ENCODE data around the gene SMCO2.

Gene SMCO2

DNA sequence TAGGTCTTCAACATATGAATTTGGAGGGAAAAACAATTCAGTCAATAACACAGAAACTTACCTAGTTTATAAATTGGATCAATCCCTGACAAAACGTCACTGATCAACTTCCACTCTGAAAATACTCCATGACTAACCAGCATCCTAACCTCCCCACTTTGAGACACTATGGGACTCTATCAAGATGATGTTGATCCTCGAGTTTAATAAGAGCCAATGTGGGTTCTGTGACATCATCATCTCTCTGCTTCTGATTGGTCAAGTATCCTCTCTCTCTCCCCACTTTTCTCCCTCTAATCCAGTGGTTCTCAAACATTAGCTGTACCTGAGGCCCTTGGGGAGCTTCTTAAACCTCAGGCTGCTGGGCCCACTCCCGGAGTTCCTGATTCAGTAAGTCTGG, at the start of gene SMCO2:
Gene SMCO2 (plus strand): TSS at position 301 of the 400 bp plus-strand sequence. CDS start 23,896 bp downstream, outside the sequence.
- Histone ChIP-seq H3K27me3 (ENCODE audit: control insufficient read depth in 1 of 2, insufficient read depth in 2 of 2, low read length in 2 of 2) (no peaks in the 10 kb centered on the region), H3K9me3 (ENCODE audit: control insufficient read depth in 1 of 2, low read length in 2 of 2) (peaks cover 0 to 6% of the 10 kb centered on the region in 2 donors), H3K9ac (ENCODE audit: low read depth in 1 of 2, low read length in 2 of 2) (no peak within 1 kb of the TSS), H3K27ac (ENCODE audit: low read depth, low read length) (no peak within 1 kb of the TSS), H3K4me1 (ENCODE audit: control insufficient read depth in 1 of 2, insufficient read depth in 2 of 2, low read length in 2 of 2) (peaks cover 3 to 4% of the 10 kb centered on the region in 2 donors), H3K4me3 (ENCODE audit: low read depth in 1 of 2, low read length in 2 of 2) (no peak within 1 kb of the TSS), H3K36me3 (ENCODE audit: control insufficient read depth in 1 of 2, insufficient read depth in 2 of 2, low read length in 2 of 2) (no peaks in the 10 kb centered on the region)

DNA sequence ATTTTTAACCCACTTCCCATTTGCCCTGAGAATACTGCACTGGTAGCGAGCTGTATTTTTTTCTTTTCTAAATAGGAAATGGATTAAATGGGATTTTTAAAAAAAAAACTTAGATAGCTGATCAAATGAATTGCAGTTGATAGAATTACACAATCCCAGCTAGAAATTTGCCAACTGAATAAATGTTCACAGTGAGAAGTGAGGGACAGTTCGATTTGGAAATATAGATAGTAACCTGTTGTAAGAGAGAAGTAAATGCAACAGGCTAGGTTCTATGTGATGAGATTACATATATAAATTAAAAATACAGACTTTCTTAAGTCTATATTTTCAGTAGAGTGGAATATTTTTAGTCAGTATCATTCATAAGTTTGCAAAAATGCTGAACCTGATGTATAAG, 48.1 kb upstream of the SMCO2 start:
- no peaks in the 10 kb centered on the region for H3K27me3 ChIP-seq (ENCODE audit: control insufficient read depth in 1 of 2, insufficient read depth in 2 of 2, low read length in 2 of 2)
- H3K4me3 ChIP-seq (ENCODE audit: low read depth in 1 of 2, low read length in 2 of 2): no peak overlapping the region
- H3K4me1 ChIP-seq (ENCODE audit: control insufficient read depth in 1 of 2, insufficient read depth in 2 of 2, low read length in 2 of 2): peaks cover 3 to 8% of the 10 kb centered on the region in 2 donors
- H3K9ac ChIP-seq (ENCODE audit: low read depth in 1 of 2, low read length in 2 of 2): no peak overlapping the region
- no peaks in the 10 kb centered on the region for H3K9me3 ChIP-seq (ENCODE audit: control insufficient read depth in 1 of 2, low read length in 2 of 2)
- no peak overlapping the region for H3K27ac ChIP-seq (ENCODE audit: low read depth, low read length)
- H3K36me3 ChIP-seq (ENCODE audit: control insufficient read depth in 1 of 2, insufficient read depth in 2 of 2, low read length in 2 of 2): no peaks in the 10 kb centered on the region

DNA sequence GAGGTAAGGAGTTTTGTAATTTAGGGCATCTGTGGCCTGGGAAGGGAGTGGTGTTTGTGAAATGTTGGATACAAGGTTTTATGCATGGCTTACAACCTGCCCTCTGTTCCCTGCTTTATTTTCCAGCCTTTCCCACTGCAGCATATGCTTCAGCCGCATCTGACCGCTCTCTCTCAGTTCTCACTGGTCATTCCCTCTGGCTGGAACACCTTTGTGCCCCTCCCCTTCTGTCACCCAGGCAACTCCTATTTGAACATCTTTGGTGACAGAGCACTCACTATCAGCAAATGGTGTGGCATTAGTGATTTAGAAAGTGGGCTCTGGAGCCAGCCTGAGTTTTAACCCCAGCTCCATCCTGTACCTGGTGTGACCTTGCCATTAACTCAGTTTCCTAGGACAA, 47.5 kb upstream of the SMCO2 start:
- no peaks in the 10 kb centered on the region for H3K27me3 ChIP-seq (ENCODE audit: control insufficient read depth in 1 of 2, insufficient read depth in 2 of 2, low read length in 2 of 2)
- H3K4me3 ChIP-seq (ENCODE audit: low read depth in 1 of 2, low read length in 2 of 2): no peak overlapping the region
- H3K9me3 ChIP-seq (ENCODE audit: control insufficient read depth in 1 of 2, low read length in 2 of 2): no peaks in the 10 kb centered on the region
- H3K36me3 ChIP-seq (ENCODE audit: control insufficient read depth in 1 of 2, insufficient read depth in 2 of 2, low read length in 2 of 2): no peaks in the 10 kb centered on the region
- no peak overlapping the region for H3K9ac ChIP-seq (ENCODE audit: low read depth in 1 of 2, low read length in 2 of 2)
- H3K4me1 ChIP-seq (ENCODE audit: control insufficient read depth in 1 of 2, insufficient read depth in 2 of 2, low read length in 2 of 2): peaks cover 3 to 8% of the 10 kb centered on the region in 2 donors
- no peak overlapping the region for H3K27ac ChIP-seq (ENCODE audit: low read depth, low read length)

DNA sequence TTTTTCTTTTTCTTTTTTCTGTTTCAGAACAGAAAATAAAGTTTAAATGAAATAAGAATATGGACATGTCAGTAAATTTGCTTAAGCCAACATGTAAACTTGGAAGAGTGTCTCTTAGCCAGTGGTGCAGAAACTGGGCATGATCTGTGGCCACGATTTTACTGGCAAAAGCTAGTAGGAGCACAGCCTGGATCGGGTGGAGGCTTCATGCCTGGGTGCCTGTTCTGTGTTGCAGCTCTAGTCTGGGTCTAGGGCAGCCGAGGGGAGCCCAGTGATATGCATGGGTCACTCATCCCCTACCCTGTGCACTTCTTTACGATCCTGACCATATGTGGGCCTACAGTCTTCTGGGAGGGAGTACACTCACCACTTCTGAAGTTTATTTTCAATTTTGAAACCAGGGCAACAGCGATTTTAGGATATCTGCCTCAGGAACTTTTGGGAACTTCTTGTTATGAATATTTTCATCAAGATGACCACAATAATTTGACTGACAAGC, 45.6 kb upstream of the SMCO2 start:
- Histone ChIP-seq H3K9me3 (ENCODE audit: control insufficient read depth in 1 of 2, low read length in 2 of 2) (no peaks in the 10 kb centered on the region), H3K9ac (ENCODE audit: low read depth in 1 of 2, low read length in 2 of 2) (no peak overlapping the region), H3K4me1 (ENCODE audit: control insufficient read depth in 1 of 2, insufficient read depth in 2 of 2, low read length in 2 of 2) (peaks cover 3 to 8% of the 10 kb centered on the region in 2 donors), H3K27me3 (ENCODE audit: control insufficient read depth in 1 of 2, insufficient read depth in 2 of 2, low read length in 2 of 2) (no peaks in the 10 kb centered on the region), H3K27ac (ENCODE audit: low read depth, low read length) (no peak overlapping the region), H3K4me3 (ENCODE audit: low read depth in 1 of 2, low read length in 2 of 2) (peak overlapping the region in 1 of 2 donors; percentile 8), H3K36me3 (ENCODE audit: control insufficient read depth in 1 of 2, insufficient read depth in 2 of 2, low read length in 2 of 2) (no peaks in the 10 kb centered on the region)

DNA sequence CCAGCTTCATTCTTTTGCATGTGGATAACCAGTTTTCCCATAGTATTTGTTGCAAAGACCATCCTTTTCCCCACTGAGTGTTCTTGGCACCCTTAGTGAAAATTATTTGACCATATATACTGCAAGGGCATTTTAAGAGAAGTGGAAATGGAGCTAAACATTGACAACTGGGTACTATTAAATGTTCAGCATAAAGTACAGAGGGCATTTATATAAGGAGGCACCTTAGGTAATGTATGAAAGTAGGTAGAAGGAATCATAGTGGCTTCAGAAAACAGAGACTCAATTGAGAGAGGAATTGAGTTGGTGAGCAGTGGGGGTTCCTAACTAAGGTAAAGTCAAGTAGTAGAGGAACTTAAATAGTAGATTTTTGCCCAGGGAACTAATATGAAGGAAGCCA, 34.5 kb upstream of the SMCO2 start:
- peaks cover 0 to 7% of the 10 kb centered on the region in 2 donors for H3K4me1 ChIP-seq (ENCODE audit: control insufficient read depth in 1 of 2, insufficient read depth in 2 of 2, low read length in 2 of 2)
- H3K9me3 ChIP-seq (ENCODE audit: control insufficient read depth in 1 of 2, low read length in 2 of 2): no peaks in the 10 kb centered on the region
- no peaks in the 10 kb centered on the region for H3K27me3 ChIP-seq (ENCODE audit: control insufficient read depth in 1 of 2, insufficient read depth in 2 of 2, low read length in 2 of 2)
- no peak overlapping the region for H3K4me3 ChIP-seq (ENCODE audit: low read depth in 1 of 2, low read length in 2 of 2)
- H3K27ac ChIP-seq (ENCODE audit: low read depth, low read length): no peak overlapping the region
- no peaks in the 10 kb centered on the region for H3K36me3 ChIP-seq (ENCODE audit: control insufficient read depth in 1 of 2, insufficient read depth in 2 of 2, low read length in 2 of 2)
- no peak overlapping the region for H3K9ac ChIP-seq (ENCODE audit: low read depth in 1 of 2, low read length in 2 of 2)

DNA sequence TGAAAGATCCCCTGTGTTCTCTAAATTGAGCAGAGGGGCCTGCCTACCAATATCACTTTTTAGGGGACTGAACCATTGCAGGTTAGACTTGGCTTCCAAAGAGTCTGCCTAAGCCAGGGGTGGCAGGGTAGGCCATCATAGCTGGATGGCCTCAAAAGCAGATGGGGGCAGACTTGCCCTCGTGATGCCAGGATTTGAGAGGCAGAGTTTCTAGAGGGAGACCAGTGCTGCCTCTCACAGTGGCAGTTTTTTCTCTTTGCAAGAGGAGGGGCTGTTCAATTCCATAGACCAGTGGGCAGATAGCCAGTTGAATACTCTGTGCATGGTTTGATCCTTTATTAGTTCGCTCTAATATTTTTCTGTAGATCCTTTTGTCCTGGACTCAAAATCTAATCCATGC, 23.8 kb upstream of the SMCO2 start:
- Histone ChIP-seq H3K36me3 (ENCODE audit: control insufficient read depth in 1 of 2, insufficient read depth in 2 of 2, low read length in 2 of 2) (no peaks in the 10 kb centered on the region), H3K27ac (ENCODE audit: low read depth, low read length) (no peak overlapping the region), H3K4me3 (ENCODE audit: low read depth in 1 of 2, low read length in 2 of 2) (no peak overlapping the region)

DNA sequence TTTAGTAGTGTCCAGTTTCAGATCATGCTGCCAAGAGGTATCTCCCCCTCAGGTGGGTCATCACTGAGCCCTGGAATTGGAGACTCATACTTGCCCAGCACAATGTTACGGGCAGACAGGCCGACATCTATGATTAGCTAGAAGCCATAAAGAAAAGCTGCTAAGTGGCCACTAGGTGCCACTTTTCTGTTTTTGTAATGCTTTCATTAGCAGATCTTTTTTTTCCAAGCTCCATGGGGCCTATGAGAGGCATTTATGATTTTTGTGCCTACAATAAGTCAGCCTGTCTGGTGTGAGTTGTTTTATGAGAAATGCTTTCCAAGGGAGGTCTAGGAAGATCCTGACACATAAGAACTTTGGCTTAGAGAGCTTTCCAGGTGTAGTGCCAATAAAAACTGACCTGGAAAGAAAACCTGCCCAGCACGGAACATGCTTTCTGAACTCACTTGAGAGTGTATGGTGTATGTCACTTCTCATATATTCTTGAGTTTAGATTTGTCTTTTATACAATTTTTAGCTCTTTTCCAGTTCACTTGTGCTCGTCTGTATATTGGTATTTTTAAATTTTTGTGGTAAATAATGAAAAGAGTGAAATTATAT, 21.8 kb upstream of the SMCO2 start:
- Histone ChIP-seq H3K9me3 (ENCODE audit: control insufficient read depth in 1 of 2, low read length in 2 of 2) (no peaks in the 10 kb centered on the region), H3K4me3 (ENCODE audit: low read depth in 1 of 2, low read length in 2 of 2) (no peak overlapping the region), H3K4me1 (ENCODE audit: control insufficient read depth in 1 of 2, insufficient read depth in 2 of 2, low read length in 2 of 2) (no peaks in the 10 kb centered on the region), H3K36me3 (ENCODE audit: control insufficient read depth in 1 of 2, insufficient read depth in 2 of 2, low read length in 2 of 2) (no peaks in the 10 kb centered on the region), H3K27ac (ENCODE audit: low read depth, low read length) (no peak overlapping the region), H3K27me3 (ENCODE audit: control insufficient read depth in 1 of 2, insufficient read depth in 2 of 2, low read length in 2 of 2) (no peaks in the 10 kb centered on the region), H3K9ac (ENCODE audit: low read depth in 1 of 2, low read length in 2 of 2) (no peak overlapping the region)

More for the DNA sequence above, 23.8 kb upstream of the SMCO2 start:
- no peaks in the 10 kb centered on the region for H3K27me3 ChIP-seq (ENCODE audit: control insufficient read depth in 1 of 2, insufficient read depth in 2 of 2, low read length in 2 of 2)
- no peaks in the 10 kb centered on the region for H3K4me1 ChIP-seq (ENCODE audit: control insufficient read depth in 1 of 2, insufficient read depth in 2 of 2, low read length in 2 of 2)
- H3K9me3 ChIP-seq (ENCODE audit: control insufficient read depth in 1 of 2, low read length in 2 of 2): no peaks in the 10 kb centered on the region
- no peak overlapping the region for H3K9ac ChIP-seq (ENCODE audit: low read depth in 1 of 2, low read length in 2 of 2)

DNA sequence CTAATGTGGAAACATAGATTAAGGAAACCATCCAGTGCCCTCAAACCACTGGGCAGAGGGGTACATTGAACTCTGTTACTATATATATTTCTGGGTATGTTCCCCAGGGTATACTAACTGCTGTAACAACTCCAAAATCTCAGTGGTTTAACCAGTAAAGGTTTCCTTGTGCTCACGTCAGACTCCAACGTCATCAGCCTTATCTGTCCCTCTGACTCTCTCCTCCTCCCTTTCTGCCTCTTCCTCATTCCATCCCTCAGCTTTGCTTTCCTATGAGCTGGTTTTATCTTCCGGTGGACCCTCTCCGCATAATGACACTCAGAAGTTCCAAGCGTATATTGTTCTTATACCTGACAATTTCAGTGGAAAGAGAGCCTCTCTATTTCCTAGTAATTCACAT, 21.2 kb upstream of the SMCO2 start:
- H3K4me3 ChIP-seq (ENCODE audit: low read depth in 1 of 2, low read length in 2 of 2): no peak overlapping the region
- H3K27me3 ChIP-seq (ENCODE audit: control insufficient read depth in 1 of 2, insufficient read depth in 2 of 2, low read length in 2 of 2): no peaks in the 10 kb centered on the region
- H3K36me3 ChIP-seq (ENCODE audit: control insufficient read depth in 1 of 2, insufficient read depth in 2 of 2, low read length in 2 of 2): no peaks in the 10 kb centered on the region
- H3K4me1 ChIP-seq (ENCODE audit: control insufficient read depth in 1 of 2, insufficient read depth in 2 of 2, low read length in 2 of 2): no peaks in the 10 kb centered on the region
- H3K9ac ChIP-seq (ENCODE audit: low read depth in 1 of 2, low read length in 2 of 2): no peak overlapping the region
- no peak overlapping the region for H3K27ac ChIP-seq (ENCODE audit: low read depth, low read length)
- no peaks in the 10 kb centered on the region for H3K9me3 ChIP-seq (ENCODE audit: control insufficient read depth in 1 of 2, low read length in 2 of 2)

DNA sequence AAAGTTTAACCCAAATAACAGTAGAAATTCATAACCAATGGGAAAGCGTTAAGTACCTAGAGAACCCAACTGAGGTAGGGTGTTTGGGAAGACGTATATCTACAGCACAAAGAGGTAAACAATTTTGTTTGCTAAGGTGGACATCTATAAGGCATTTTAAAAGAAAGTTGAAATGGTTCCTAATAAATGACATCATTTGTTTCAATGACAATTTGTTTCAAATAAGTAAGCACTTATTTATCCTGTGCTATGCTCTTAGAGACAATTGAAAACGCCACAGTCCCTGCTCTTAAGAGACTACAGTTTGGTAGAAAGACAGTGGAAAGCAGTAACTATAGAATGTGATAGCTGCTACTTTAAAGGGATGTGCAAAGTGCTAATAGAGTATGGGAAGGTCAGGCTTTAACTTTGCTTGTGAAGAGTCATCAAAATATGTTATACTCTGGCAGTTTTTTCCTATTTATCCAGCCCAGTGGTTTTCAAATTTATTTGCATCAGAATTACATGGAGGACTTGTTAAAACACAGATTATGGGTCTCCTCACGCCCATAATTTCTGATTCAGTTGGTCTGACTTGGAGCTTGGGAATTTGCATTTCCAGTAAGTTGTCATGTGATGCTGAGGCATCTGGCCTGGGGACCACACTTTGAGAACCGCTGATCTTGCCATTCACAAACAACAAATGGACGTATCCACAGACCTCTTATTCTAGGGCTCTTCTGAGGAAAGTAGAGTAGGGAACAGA, 19.6 kb upstream of the SMCO2 start:
- no peak overlapping the region for H3K9ac ChIP-seq (ENCODE audit: low read depth in 1 of 2, low read length in 2 of 2)
- H3K4me1 ChIP-seq (ENCODE audit: control insufficient read depth in 1 of 2, insufficient read depth in 2 of 2, low read length in 2 of 2): no peaks in the 10 kb centered on the region
- no peaks in the 10 kb centered on the region for H3K9me3 ChIP-seq (ENCODE audit: control insufficient read depth in 1 of 2, low read length in 2 of 2)
- H3K27ac ChIP-seq (ENCODE audit: low read depth, low read length): no peak overlapping the region
- H3K4me3 ChIP-seq (ENCODE audit: low read depth in 1 of 2, low read length in 2 of 2): no peak overlapping the region
- no peaks in the 10 kb centered on the region for H3K36me3 ChIP-seq (ENCODE audit: control insufficient read depth in 1 of 2, insufficient read depth in 2 of 2, low read length in 2 of 2)
- H3K27me3 ChIP-seq (ENCODE audit: control insufficient read depth in 1 of 2, insufficient read depth in 2 of 2, low read length in 2 of 2): no peaks in the 10 kb centered on the region

DNA sequence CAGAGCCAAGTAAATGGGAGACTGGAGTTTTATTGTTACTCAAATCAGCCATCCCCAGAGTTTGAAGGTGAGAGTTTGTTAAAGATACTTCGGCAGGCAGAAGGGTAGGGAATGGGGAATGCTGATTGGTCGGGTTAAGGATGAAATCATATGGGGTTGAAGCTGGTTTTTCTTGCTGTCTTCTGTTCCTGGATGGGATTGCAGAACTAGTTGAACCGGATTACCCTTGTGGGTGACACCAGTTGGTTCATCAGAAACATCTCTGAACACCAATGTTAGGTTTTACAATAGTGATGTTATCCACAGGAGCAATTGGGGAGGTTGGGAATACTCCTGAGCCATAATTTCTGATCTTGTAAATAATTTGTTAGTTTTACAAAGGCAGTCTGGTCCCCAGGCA, 18.7 kb upstream of the SMCO2 start:
- Histone ChIP-seq H3K27me3 (ENCODE audit: control insufficient read depth in 1 of 2, insufficient read depth in 2 of 2, low read length in 2 of 2) (no peaks in the 10 kb centered on the region), H3K36me3 (ENCODE audit: control insufficient read depth in 1 of 2, insufficient read depth in 2 of 2, low read length in 2 of 2) (no peaks in the 10 kb centered on the region), H3K9ac (ENCODE audit: low read depth in 1 of 2, low read length in 2 of 2) (no peak overlapping the region), H3K4me1 (ENCODE audit: control insufficient read depth in 1 of 2, insufficient read depth in 2 of 2, low read length in 2 of 2) (no peaks in the 10 kb centered on the region), H3K9me3 (ENCODE audit: control insufficient read depth in 1 of 2, low read length in 2 of 2) (no peaks in the 10 kb centered on the region), H3K4me3 (ENCODE audit: low read depth in 1 of 2, low read length in 2 of 2) (no peak overlapping the region), H3K27ac (ENCODE audit: low read depth, low read length) (no peak overlapping the region)

All from duodenal mucosa (tissue), 2 donors.